Brain microvascular endothelial cell (primary cell): ENCODE results near the gene NAA25.
"Not testable (repeated sequence)": the region's sequence is repeated elsewhere in the genome, so short reads cannot be mapped to it uniquely, and the experiment has no call there.

ENCODE experiments used
- DNase-seq: peaks from one replicate; pipeline ENCODE4 v3.0.0-alpha.2; 2020
- H3K27ac ChIP-seq: fragments of 250-450 bp; sonication (Bioruptor Pico); 2 replicates; pipeline ENCODE4 v1.5.1; 2020; ENCODE audit warnings: mild to moderate bottlenecking, moderate library complexity
- H3K27me3 ChIP-seq: fragments of 250-450 bp; sonication (Bioruptor Pico); replicated peaks from 2 replicates; pipeline ENCODE4 v1.5.1; 2020; ENCODE audit warnings: mild to moderate bottlenecking
- H3K36me3 ChIP-seq: fragments of 250-450 bp; sonication (Bioruptor Pico); replicated peaks from 2 replicates; pipeline ENCODE4 v1.5.1; 2020; ENCODE audit warnings: mild to moderate bottlenecking
- H3K4me3 ChIP-seq: 2 replicates; pipeline ENCODE4 v1.5.1; 2011; ENCODE audit warnings: low read depth, mild to moderate bottlenecking, control low read depth, low read length, moderate library complexity
- in situ Hi-C: cut with HindIII; loops from 2 replicates; pipeline ENCODE4 v1.10.0; 2017; ENCODE audit warnings: low sequenced_read_pairs, low pct_ligation_motif_present
- TF ChIP-seq, protein P1 (sequence below): IDR thresholded peaks from 2 replicates; pipeline ENCODE4 v1.5.1; 2011; ENCODE audit warnings: low read depth, mild to moderate bottlenecking, moderate library complexity, low read length, control low read depth, inconsistent platforms; ENCODE audit errors: missing control alignments

The NAA25 gene

DNA sequence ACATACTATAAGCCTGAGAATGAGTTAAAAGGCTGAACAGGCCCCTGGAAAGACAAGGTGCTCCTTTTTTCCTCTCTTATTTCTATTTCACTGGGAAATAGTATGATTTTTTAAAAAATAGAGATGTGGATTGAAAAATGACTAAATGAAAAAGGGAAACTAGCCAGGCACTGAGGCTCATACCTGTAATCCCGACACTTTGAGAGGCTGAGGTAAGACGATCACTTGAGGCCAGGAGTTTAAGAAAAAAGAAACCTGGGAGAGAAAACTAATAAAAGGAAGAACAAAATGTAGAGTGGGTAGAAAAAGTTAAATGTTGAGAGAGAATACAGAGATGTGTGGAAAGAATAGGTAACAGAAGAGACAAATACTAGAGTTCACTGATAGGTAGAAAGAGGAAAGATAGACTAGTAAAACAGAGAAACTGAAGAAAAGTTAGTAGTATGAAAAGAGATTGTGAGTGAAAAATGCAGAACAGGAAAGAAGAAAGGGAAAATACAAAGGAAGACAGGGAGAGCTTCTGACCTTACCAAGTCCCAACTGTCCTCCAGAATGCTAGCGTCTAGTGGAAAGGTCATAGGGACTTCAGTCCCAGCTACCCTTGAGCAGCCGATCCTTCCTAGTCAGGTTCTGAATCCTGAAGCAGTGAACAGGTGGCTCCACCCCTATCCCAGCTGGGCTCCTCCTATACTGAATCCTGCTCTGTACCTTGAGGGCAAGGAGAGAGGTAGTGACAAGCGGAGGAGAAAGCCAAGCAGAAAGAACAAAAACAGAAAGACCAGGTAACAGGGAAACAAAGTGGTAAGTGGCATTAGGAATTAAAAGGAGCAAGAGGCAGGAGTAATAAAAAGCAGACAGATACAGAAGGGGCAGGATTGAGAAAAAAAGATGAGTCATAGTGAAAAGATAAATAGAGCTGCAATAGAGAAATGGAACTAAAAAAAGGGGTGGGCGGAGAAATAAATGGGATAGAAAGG, 102.9 kb downstream of the NAA25 start:
- Histone ChIP-seq H3K4me3 (no peak overlapping the region), H3K27me3 (no peaks in the 10 kb centered on the region), H3K36me3 (no peaks in the 10 kb centered on the region), H3K27ac (no peak overlapping the region)
- in situ Hi-C loops = no loop called here
- TF ChIP-seq, protein P1, sequence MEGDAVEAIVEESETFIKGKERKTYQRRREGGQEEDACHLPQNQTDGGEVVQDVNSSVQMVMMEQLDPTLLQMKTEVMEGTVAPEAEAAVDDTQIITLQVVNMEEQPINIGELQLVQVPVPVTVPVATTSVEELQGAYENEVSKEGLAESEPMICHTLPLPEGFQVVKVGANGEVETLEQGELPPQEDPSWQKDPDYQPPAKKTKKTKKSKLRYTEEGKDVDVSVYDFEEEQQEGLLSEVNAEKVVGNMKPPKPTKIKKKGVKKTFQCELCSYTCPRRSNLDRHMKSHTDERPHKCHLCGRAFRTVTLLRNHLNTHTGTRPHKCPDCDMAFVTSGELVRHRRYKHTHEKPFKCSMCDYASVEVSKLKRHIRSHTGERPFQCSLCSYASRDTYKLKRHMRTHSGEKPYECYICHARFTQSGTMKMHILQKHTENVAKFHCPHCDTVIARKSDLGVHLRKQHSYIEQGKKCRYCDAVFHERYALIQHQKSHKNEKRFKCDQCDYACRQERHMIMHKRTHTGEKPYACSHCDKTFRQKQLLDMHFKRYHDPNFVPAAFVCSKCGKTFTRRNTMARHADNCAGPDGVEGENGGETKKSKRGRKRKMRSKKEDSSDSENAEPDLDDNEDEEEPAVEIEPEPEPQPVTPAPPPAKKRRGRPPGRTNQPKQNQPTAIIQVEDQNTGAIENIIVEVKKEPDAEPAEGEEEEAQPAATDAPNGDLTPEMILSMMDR = no peak
- DNase-seq = no peak

DNA sequence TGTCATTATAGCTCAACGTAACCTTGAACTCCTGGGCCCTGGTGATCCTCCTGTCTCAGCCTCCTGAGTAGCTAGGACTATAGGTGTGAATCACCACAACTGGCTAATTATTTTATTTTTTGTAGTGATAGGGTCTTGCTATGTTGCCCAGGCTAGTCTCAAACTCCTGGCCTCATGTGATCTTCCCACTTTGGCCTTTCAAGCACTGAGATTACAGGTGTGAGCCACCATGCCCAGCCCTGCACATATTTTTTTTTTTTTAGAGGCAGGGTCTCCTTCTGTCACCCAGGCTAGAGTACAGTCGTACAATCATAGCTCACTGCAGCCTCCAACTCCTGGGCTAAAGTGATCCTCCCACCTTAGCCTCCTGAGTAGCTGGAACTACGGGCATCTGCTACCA, 104.5 kb downstream of the NAA25 start:
- in situ Hi-C loops = no loop called here
- DNase-seq = no peak

DNA sequence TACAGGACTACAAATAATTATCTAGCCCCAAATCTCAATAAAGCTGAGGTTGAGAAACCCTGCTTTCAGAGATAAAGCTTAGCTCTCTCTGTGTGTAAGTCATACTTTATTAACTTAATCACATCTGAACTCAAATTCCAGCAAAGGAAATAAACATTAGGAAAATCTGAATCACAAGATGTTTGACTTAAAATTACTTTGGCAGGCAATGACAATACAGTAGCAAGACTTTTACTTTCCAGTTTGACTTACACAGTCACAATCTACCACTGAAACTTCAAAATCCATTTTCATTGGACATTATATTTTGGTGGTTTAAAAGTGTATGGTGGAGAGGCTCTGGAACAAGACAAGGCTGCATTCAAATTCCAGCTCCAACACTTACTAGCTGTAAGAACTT, 107.0 kb downstream of the NAA25 start:
- in situ Hi-C loops = no loop called here
- H3K27ac ChIP-seq = no peak overlapping the region

More for the DNA sequence above, 104.5 kb downstream of the NAA25 start:
- H3K4me3 ChIP-seq = no peak overlapping the region
- TF ChIP-seq, protein P1 = no peak
- no peak overlapping the region for H3K27ac ChIP-seq
- H3K27me3 ChIP-seq = no peaks in the 10 kb centered on the region
- no peaks in the 10 kb centered on the region for H3K36me3 ChIP-seq

DNA sequence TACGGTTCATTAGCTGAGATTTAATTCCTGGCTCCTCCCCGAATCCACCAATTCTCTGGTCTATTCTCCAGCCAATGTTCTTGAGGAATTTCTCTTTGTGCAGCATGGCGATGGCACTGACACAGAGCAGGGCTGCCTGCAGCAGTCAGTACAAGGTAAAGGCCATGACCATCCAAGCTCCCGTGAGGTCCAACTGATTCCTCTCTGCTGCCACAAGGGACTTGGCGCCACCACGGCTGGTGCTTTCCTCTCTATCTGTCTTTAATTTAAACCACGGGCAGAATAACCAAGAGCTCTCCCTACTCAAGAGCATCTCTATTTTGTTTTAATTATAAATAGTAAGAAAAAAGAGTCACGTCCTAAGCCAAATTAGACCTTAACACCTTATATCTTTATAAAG, 107.8 kb downstream of the NAA25 start:
- no peak for DNase-seq
- TF ChIP-seq, protein P1 = no peak
- in situ Hi-C loops = no loop called here
- no peaks in the 10 kb centered on the region for H3K36me3 ChIP-seq
- H3K27me3 ChIP-seq = no peaks in the 10 kb centered on the region
- no peak overlapping the region for H3K27ac ChIP-seq
- no peak overlapping the region for H3K4me3 ChIP-seq

More for the DNA sequence above, 107.0 kb downstream of the NAA25 start:
- TF ChIP-seq, protein P1 = no peak
- H3K36me3 ChIP-seq = no peaks in the 10 kb centered on the region
- H3K27me3 ChIP-seq = no peaks in the 10 kb centered on the region
- H3K4me3 ChIP-seq = no peak overlapping the region
- no peak for DNase-seq

DNA sequence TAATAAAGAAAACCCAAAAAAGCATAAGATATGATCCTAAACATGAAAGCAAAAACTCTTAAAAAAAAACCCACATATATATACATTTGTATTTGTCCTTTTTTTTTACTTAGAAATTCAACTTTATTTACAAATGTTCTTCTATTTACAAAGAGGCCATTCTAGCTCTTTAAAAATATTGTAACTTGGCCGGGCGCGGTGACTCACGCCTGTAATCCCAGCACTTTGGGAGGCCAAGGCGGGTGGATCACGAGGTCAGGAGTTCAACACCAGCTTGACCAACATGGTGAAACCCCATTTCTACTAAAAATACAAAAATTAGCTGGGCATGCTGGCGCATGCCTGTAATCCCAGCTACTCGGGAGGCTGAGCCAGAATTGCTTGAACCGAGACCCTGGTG, 109.5 kb downstream of the NAA25 start:
- H3K4me3 ChIP-seq, H3K36me3 ChIP-seq, H3K27me3 ChIP-seq, H3K27ac ChIP-seq, in situ Hi-C loops, DNase-seq: not testable (repeated sequence)

DNA sequence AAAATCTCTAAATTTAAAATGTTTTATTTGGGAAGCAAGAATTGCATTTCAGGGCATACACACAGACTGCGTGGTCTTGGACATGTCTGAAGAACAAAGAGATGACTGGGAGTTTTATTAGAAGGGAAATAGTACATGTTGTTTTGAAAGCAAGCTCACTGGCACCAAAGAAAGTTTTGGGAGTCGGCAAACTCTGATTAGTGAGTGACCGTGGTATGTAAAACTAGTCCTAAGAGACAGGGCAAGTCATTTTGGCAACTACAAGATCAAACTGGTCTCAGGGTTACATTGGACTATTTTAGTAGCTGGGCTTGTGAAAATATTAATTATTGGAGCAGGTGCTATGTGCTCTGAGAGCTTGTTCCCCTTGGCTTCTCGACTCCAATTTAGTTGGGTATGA, 110.6 kb downstream of the NAA25 start:
- Histone ChIP-seq H3K27ac (no peak overlapping the region), H3K36me3 (no peaks in the 10 kb centered on the region), H3K27me3 (no peaks in the 10 kb centered on the region), H3K4me3 (no peak overlapping the region)
- TF ChIP-seq, protein P1 = no peak
- in situ Hi-C loops = no loop called here
- DNase-seq = no peak
